Bronchial epithelial cell (primary cell): ENCODE data around the gene MPRIP. TPM values are rescaled to one million over a fixed set of nuclear protein-coding genes. Genes with fewer than 3 reads are reported as not detected.
"Not testable (repeated sequence)": the region's sequence is repeated elsewhere in the genome, so short reads cannot be mapped to it uniquely, and the experiment has no call there.

ENCODE experiments used
- DNase-seq: peaks from one replicate; pipeline ENCODE4 v3.0.0-alpha.2; 2010; ENCODE audit warnings: low read depth
- FAIRE-seq: peaks from 2 replicates; lab custom pipeline; 2011; peaks lifted over from hg19 to GRCh38; lab: Jason Lieb, UNC
- H3K27me3 ChIP-seq: 2 replicates; pipeline ENCODE4 v1.5.1; 2011; ENCODE audit warnings: low read length; ENCODE audit not compliant: control insufficient read depth, insufficient read depth
- H3K36me3 ChIP-seq: 2 replicates; pipeline ENCODE4 v1.5.1; 2011; ENCODE audit warnings: low read length; ENCODE audit not compliant: control insufficient read depth, insufficient read depth
- H3K4me3 ChIP-seq: 2 replicates; pipeline ENCODE4 v1.5.1; 2011; ENCODE audit warnings: mild to moderate bottlenecking, low read depth, low read length, control low read depth
- CTCF ChIP-seq: IDR thresholded peaks from 2 replicates; pipeline ENCODE4 v1.5.1; 2011; ENCODE audit warnings: mild to moderate bottlenecking, moderate library complexity, low read length, control low read depth, inconsistent platforms; ENCODE audit not compliant: insufficient read depth, severe bottlenecking
- total RNA-seq: library from RNA; depleted of rRNA; stranded (reverse); fragments of >200 nt; gene quantifications from 2 replicates; pipeline ENCODE4 v1.2.1, GENCODE V29; 2014

MPRIP gene
- total RNA-seq, 1 donor from 2014 or later = 183 TPM

- DNase-seq (no peak), FAIRE-seq (no peak)
- Histone ChIP-seq H3K27me3 (no peaks in the 10 kb centered on the region), H3K4me3 (no peak overlapping the region), H3K36me3 (peaks cover 37% of the 10 kb centered on the region)
- no peak for TF ChIP-seq CTCF
These were observed 90.5 kb downstream of the MPRIP start for GRCh38 chr17:17132746-17133145.

GRCh38 chr17:17134051-17134956 is 92.0 kb downstream of the MPRIP start:
- FAIRE-seq = no peak
- Histone ChIP-seq H3K36me3 (peaks cover 32% of the 10 kb centered on the region), H3K4me3 (no peak overlapping the region), H3K27me3 (no peaks in the 10 kb centered on the region)
- DNase-seq = no peak
- no peak for TF ChIP-seq CTCF

- DNase-seq (no peak), FAIRE-seq (no peak)
- peaks cover 30% of the 10 kb centered on the region for H3K36me3 ChIP-seq
- H3K27me3 ChIP-seq = no peaks in the 10 kb centered on the region
- no peak overlapping the region for H3K4me3 ChIP-seq
- TF ChIP-seq CTCF = no peak
These were observed 92.7 kb downstream of the MPRIP start for GRCh38 chr17:17134957-17135333.

- not testable (repeated sequence) for H3K4me3 ChIP-seq, DNase-seq, FAIRE-seq, H3K27me3 ChIP-seq
- peaks cover 27% of the 10 kb centered on the region for H3K36me3 ChIP-seq
These were observed 94.0 kb downstream of the MPRIP start for GRCh38 chr17:17136221-17136620.

GRCh38 chr17:17137731-17138585 is 95.7 kb downstream of the MPRIP start:
- DNase-seq = no peak
- no peak for TF ChIP-seq CTCF
- FAIRE-seq = no peak
- Histone ChIP-seq H3K27me3 (no peaks in the 10 kb centered on the region), H3K36me3 (peaks cover 30% of the 10 kb centered on the region), H3K4me3 (no peak overlapping the region)
